GM21737 (cell line): ENCODE data around the gene PXDC1.
"Not testable (repeated sequence)": the region's sequence is repeated elsewhere in the genome, so short reads cannot be mapped to it uniquely, and the experiment has no call there.

Experiments used
- ATAC-seq: cut with Tn5 transposase; IDR thresholded peaks from one replicate; pipeline ENCODE4 v1.9.1; 2021; ENCODE audit warnings: mild to moderate bottlenecking, moderate library complexity; ENCODE audit not compliant: unreplicated experiment

Gene PXDC1

DNA sequence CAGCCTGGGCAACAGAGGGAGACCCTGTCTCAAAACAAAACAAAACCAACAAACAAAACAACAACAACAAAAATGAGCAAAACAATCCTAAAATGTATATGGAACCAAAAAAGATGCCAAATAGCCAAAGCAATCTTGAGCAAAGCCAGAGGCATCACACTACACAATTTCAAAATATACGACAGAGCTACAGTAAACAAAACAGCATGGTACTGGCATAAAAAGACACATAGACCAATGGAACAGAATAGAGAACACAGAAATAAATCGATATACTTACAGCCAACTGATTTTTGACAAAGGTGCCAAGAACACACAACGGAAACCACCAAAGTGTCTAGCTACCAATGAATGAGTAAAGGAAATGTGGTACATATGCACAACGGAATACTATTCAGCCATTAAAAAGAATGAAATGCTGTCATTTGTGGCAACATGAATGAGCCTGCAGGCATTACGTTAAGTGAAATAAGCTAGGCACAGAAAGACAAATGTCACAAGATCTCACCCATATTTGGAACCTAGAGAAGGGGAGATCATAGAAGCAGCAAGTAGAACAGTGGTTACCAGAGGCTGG lies 16.4 kb downstream of the PXDC1 start:
- no peak for ATAC-seq

GRCh38 chr6:3734023-3734422 lies 17.5 kb downstream of the PXDC1 start:
- no peak for ATAC-seq

GRCh38 chr6:3733321-3733925 lies 18.1 kb downstream of the PXDC1 start:
- no peak for ATAC-seq

GRCh38 chr6:3732345-3733141 lies 19.0 kb downstream of the PXDC1 start:
- no peak for ATAC-seq

DNA sequence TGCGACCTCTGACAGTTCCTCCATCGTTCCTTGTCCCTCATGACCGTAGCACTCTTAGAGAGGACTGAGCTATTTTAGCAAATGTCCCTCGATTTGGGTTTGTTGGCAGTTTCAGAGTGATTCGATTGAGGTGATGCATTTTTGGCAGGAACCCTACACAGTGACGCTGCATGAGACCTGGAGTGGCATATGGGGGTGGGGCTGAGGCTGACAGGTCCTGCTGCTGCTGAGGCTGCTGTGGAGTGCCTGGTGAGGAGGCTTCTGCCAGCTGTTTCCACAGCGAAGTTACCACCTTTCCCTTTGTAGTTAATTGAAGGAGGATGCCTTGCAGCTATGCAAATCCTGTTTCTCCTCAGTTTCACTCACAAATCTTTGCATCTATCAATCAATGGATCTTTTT lies 19.8 kb downstream of the PXDC1 start:
- ATAC-seq, result no peak

DNA sequence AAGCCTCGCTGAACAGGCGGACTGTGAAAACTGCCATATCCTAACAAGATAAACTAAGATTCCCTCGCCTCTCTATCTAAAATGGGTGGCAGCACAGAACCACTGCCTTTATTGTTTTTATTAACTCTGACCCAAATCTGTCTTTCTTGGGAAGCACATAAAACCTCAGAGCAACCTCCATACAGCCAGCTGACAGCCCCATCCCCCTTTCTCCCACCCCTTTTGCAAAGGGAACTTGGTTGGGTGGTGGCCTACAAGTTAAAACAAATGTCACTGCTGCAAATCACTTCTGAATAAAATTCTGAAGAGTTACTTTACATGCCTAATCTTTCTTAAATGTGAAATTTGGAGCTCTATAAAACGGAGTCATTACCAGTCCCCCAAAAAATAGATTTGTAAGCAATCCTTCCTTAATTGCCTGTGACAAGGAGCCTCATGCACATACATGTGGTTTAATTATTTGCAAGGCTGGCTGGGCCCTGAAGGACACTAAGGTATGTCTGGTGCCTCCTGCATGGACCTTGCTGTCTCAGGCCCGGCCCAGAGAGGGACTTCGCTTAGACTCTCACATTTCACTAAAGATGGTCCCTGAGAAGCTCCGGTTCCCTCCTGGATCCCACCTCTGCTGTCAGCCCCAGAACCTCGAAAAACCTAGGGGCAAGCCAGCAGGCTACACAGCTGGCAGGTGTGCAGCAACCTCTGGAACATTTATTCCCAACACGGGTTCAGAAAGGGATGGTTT lies 21.7 kb downstream of the PXDC1 start:
- no peak for ATAC-seq

DNA sequence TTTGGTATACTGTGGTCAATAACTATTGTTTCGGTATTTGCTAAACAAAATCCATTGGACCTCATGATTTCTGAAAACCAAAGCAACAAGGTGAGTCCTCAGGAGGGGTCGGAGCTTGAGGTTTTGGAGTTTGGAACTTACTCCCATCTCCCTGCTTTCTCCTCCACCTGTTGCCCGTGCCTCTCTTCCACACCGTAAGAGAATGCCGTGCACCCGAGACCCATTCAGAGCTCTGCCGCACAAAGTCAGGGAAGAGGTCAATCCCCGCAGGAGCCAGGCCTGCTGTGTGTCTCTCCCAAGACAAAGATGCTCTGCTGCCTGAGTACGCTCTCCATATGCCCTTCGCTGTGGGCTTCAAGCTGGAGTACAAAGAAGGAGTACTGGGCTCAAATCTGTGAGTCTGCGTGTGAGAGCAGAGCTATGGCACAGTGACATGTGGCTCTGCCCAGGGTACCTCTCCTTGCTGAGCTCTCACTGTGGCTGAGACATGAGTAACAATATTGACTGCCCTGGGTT lies 23.9 kb downstream of the PXDC1 start:
- no peak for ATAC-seq

- no peak for ATAC-seq
These were observed 24.5 kb downstream of the PXDC1 start for GRCh38 chr6:3727036-3727435.

GRCh38 chr6:3726421-3726820 lies 25.1 kb downstream of the PXDC1 start:
- no peak for ATAC-seq

- no peak for ATAC-seq
These were observed 26.1 kb downstream of the PXDC1 start for GRCh38 chr6:3725145-3726047.

- no peak for ATAC-seq
These were observed 26.9 kb downstream of the PXDC1 start for GRCh38 chr6:3724451-3725144.

DNA sequence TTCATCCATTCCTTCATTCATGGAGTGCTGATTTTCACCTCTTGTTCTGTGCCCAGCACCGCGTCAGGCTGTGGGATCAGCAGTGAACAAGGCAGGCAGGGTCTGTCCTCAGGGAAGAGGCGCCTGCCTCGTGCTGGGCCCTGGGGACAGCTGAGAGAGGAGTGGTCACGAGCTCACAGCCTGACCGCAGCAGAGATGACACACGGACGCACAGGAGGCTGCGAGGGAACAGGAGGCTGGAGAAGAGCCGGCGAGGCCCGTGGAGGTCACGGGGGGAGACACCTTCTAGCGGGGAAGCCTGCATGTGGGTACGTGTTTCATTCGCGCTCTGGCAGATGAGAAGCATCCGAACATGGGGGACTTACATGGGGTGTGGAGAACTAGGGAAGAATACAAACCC lies 27.5 kb downstream of the PXDC1 start:
- no peak for ATAC-seq

DNA sequence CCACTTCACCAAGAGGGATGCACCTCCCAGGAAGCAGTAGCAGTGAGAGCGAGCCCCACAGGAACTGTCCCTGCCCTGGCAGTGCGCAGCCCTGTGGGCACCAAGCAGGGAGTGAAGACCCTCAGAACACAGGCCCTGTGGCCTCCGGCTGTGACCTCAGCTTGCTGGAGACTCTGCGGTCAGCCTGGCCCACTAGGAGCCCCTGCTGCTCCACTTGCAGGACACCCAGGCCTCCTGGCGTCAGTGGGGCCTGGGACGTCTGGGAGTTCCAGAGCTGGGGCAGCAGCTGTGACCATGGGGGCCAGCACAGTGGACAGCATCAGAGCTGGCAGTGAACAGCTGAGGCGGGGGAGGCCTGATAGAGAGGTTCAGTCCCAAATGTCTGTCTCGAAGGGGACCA lies 28.3 kb downstream of the PXDC1 start:
- no peak for ATAC-seq

- ATAC-seq, result no peak
These were observed 28.7 kb downstream of the PXDC1 start for GRCh38 chr6:3722785-3723184.

- no peak for ATAC-seq
These were observed 29.5 kb downstream of the PXDC1 start for GRCh38 chr6:3721810-3722621.

DNA sequence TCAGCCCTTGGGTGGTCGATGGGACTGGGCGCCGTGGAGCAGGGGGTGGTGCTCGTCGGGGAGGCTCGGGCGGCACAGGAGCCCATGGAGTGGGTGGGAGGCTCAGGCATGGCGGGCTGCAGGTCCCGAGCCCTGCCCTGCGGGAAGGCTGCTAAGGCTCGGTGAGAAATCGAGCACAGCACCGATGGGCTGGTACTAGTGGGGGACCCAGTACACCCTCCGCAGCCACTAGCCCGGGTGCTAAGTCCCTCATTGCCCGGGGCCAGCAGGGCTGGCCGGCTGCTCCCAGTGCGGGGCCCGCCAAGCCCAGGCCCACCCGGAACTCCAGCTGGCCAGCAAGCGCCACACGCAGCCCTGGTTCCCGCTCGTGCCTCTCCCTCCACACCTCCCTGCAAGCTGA lies 30.7 kb downstream of the PXDC1 start:
- ATAC-seq, result not testable (repeated sequence)

- no peak for ATAC-seq
These were observed 31.8 kb downstream of the PXDC1 start for GRCh38 chr6:3719462-3720308.

- ATAC-seq, result no peak
These were observed 33.1 kb downstream of the PXDC1 start for GRCh38 chr6:3718407-3718806.
